HCT116 (cell line): ENCODE measurements around the gene SOX1. TPM values are rescaled to one million over a fixed set of nuclear protein-coding genes. Genes with fewer than 3 reads are reported as not detected.

Source experiments
- ATAC-seq: fragments of 200-7000 bp; cut with Tn5 transposase; 2 replicates; pipeline ENCODE4 v1.9.1; 2020; ENCODE audit warnings: mild to moderate bottlenecking, moderate library complexity
- BruUV-seq: library from RNA; stranded (reverse); fragments of 400-500 nt; replicated peaks from 2 replicates; lab custom pipeline; 2021; lab: Mats Ljungman, UMichigan
- CTCF ChIA-PET: fragments of 300-600 bp; sonication (Branson Sonifier 250); formaldehyde crosslinking; loops from one replicate; lab custom pipeline; 2021; ENCODE audit warnings: antibody characterized with exemption; lab: Charles Lee
- POLR2A ChIA-PET: fragments of 300-600, 350-600 bp; sonication (Branson Sonifier 250); formaldehyde crosslinking; loops from one replicate; lab custom pipeline; 2021; ENCODE audit warnings: antibody characterized with exemption; lab: Charles Lee
- RAD21 ChIA-PET, 2 experiments: fragments of 300-600 bp; sonication (Branson Sonifier 250); formaldehyde crosslinking; loops; one replicate each; lab custom pipeline; 2023; ENCODE audit warnings: low total read pairs in 2 of 2; ENCODE audit not compliant: uncharacterized antibody in 2 of 2, unreplicated experiment in 2 of 2, low non-redundant PET in 1 of 2; lab: Charles Lee
- DNase-seq: peaks from one replicate; pipeline ENCODE4 v3.0.0-alpha.2; 2010; ENCODE audit warnings: low read depth, low spot score
- H2AFZ ChIP-seq: fragments of 200-600 bp; shearing (Covaris generic), sonication (generic); 2 replicates; pipeline ENCODE4 v1.6.1; 2017; ENCODE audit warnings: low read depth, mixed run types, mixed read lengths, antibody characterized with exemption, low read length; ENCODE audit not compliant: poor library complexity, severe bottlenecking
- H3K27ac ChIP-seq: 2 replicates; pipeline ENCODE4 v1.5.1; 2012; ENCODE audit warnings: low read depth, low read length
- H3K27me3 ChIP-seq: fragments of 200-600 bp; sonication (generic); 2 replicates; pipeline ENCODE4 v1.6.1; 2016; ENCODE audit warnings: mixed run types, low read length, mixed read lengths; ENCODE audit not compliant: insufficient read depth
- H3K36me3 ChIP-seq, 2 experiments: fragments of 200-500 bp in 1 of 2; fragments of 200-600 bp in 1 of 2; sonication (Bioruptor generic) in 1 of 2; sonication (generic) in 1 of 2; 2 replicates each; pipeline versions ENCODE4 v1.5.1 to v1.6.1; 2014 to 2016; ENCODE audit warnings: low read length in 2 of 2, inconsistent platforms in 1 of 2, mixed read lengths in 1 of 2, mixed run types in 1 of 2; ENCODE audit not compliant: insufficient read depth in 2 of 2, control insufficient read depth in 1 of 2
- H3K4me1 ChIP-seq, 2 experiments: fragments of 200-600 bp in 1 of 2; sonication (generic) in 1 of 2; 2 replicates each; pipeline versions ENCODE4 v1.5.1 to v1.6.1; 2012 to 2017; ENCODE audit warnings: low read length in 2 of 2, inconsistent platforms in 1 of 2, mild to moderate bottlenecking in 1 of 2, mixed read lengths in 1 of 2, mixed run types in 1 of 2, moderate library complexity in 1 of 2; ENCODE audit not compliant: insufficient read depth in 2 of 2, control insufficient read depth in 1 of 2
- H3K4me2 ChIP-seq: fragments of 200-600 bp; sonication (generic); 2 replicates; pipeline ENCODE4 v1.6.1; 2017; ENCODE audit warnings: mixed run types, low read length, mixed read lengths
- H3K4me3 ChIP-seq, 2 experiments: fragments of 200-600 bp in 1 of 2; sonication (generic) in 1 of 2; replicated peaks in 1 of 2; 2 replicates each; pipeline ENCODE4 v1.5.1; 2011 to 2016; ENCODE audit warnings: low read length in 2 of 2, control low read depth in 1 of 2, low read depth in 1 of 2, mild to moderate bottlenecking in 1 of 2, mixed read lengths in 1 of 2, mixed run types in 1 of 2
- H3K79me2 ChIP-seq: fragments of 200-600 bp; sonication (generic); 2 replicates; pipeline ENCODE4 v1.6.1; 2017; ENCODE audit warnings: mild to moderate bottlenecking, mixed run types, low read length, moderate library complexity, mixed read lengths; ENCODE audit not compliant: insufficient read depth
- H3K9ac ChIP-seq: fragments of 200-600 bp; sonication (generic); 2 replicates; pipeline ENCODE4 v1.6.1; 2016; ENCODE audit warnings: low read length, mixed read lengths
- H3K9me2 ChIP-seq: fragments of 200-600 bp; sonication (generic), shearing (Covaris generic); 2 replicates; pipeline ENCODE4 v1.6.1; 2017; ENCODE audit warnings: mixed run types, mild to moderate bottlenecking, moderate library complexity; ENCODE audit not compliant: insufficient read depth
- H3K9me3 ChIP-seq, 2 experiments: fragments of 200-500 bp in 1 of 2; fragments of 200-600 bp in 1 of 2; sonication (Bioruptor generic) in 1 of 2; sonication (generic) in 1 of 2; 2 replicates each; pipeline ENCODE4 v1.6.1; 2014 to 2017; ENCODE audit warnings: low read length in 2 of 2, mixed read lengths in 2 of 2, inconsistent platforms in 1 of 2, low read depth in 1 of 2, mild to moderate bottlenecking in 1 of 2, mixed run types in 1 of 2, moderate library complexity in 1 of 2; ENCODE audit not compliant: control insufficient read depth in 1 of 2, insufficient read depth in 1 of 2
- H4K20me1 ChIP-seq: fragments of 200-600 bp; sonication (generic), shearing (Covaris generic); 2 replicates; pipeline ENCODE4 v1.6.1; 2017; ENCODE audit warnings: mixed run types, mild to moderate bottlenecking, moderate library complexity; ENCODE audit not compliant: insufficient read depth
- CEBPB ChIP-seq: IDR thresholded peaks from 2 replicates; pipeline ENCODE4 v1.6.1; 2012; ENCODE audit warnings: low read depth
- EGR1 ChIP-seq: IDR thresholded peaks from 2 replicates; pipeline ENCODE4 v1.6.1; 2012; ENCODE audit warnings: low read depth
- ELF1 ChIP-seq: IDR thresholded peaks from 2 replicates; pipeline ENCODE4 v1.6.1; 2012; ENCODE audit warnings: low read depth, borderline replicate concordance
- EZH2 ChIP-seq: fragments of 200-600 bp; sonication (generic); IDR thresholded peaks from 2 replicates; pipeline ENCODE4 v1.6.1; 2017; ENCODE audit warnings: antibody characterized with exemption, mixed run types
- EZH2phosphoT487 ChIP-seq: fragments of 200-600 bp; IDR thresholded peaks from 2 replicates; pipeline ENCODE4 v1.6.1; 2018; ENCODE audit warnings: antibody characterized with exemption, borderline replicate concordance
- FOSL1 ChIP-seq: IDR thresholded peaks from 2 replicates; pipeline ENCODE4 v1.6.1; 2012; ENCODE audit warnings: low read depth
- POLR2AphosphoS5 ChIP-seq: IDR thresholded peaks from 2 replicates; pipeline ENCODE4 v1.6.1; 2011; ENCODE audit warnings: mild to moderate bottlenecking, low read depth, low read length, moderate library complexity
- RAD21 ChIP-seq: IDR thresholded peaks from 2 replicates; pipeline ENCODE4 v1.6.1; 2012; ENCODE audit warnings: low read depth, mild to moderate bottlenecking
- REST ChIP-seq: IDR thresholded peaks from 2 replicates; pipeline ENCODE4 v1.6.1; 2012; ENCODE audit warnings: low read depth
- SIN3A ChIP-seq: IDR thresholded peaks from 2 replicates; pipeline ENCODE4 v1.6.1; 2012; ENCODE audit warnings: low read depth
- TCF7L2 ChIP-seq: IDR thresholded peaks from 2 replicates; pipeline ENCODE4 v1.7.0; 2011; ENCODE audit warnings: borderline replicate concordance, inconsistent platforms; ENCODE audit not compliant: insufficient read depth, insufficient read length; ENCODE audit errors: extremely low read depth
- ZBTB33 ChIP-seq: IDR thresholded peaks from 2 replicates; pipeline ENCODE4 v1.6.1; 2011; ENCODE audit warnings: mild to moderate bottlenecking, low read length, moderate library complexity; ENCODE audit not compliant: insufficient replicate concordance; ENCODE audit errors: extremely low read depth
- ZNF274 ChIP-seq: fragments of 200-500 bp; sonication (Bioruptor generic); IDR thresholded peaks from 2 replicates; pipeline ENCODE4 v1.6.1; 2014; ENCODE audit warnings: mild to moderate bottlenecking, low read depth, low read length, inconsistent platforms
- intact Hi-C: fragments of 100-400 bp; cut with micrococcal nuclease; formaldehyde crosslinking; loops from 2 replicates; pipeline ENCODE4 v1.10.0; 2022
- total RNA-seq: library from RNA; stranded (reverse); gene quantifications from one replicate; pipeline ENCODE4 v1.2.1, GENCODE V29; 2021; ENCODE audit not compliant: unreplicated experiment
- TF ChIP-seq, protein P1 (sequence below): IDR thresholded peaks from 2 replicates; pipeline ENCODE4 v1.6.1; 2012

The SOX1 gene
- total RNA-seq, 1 experiment from 2014 or later = not detected

DNA sequence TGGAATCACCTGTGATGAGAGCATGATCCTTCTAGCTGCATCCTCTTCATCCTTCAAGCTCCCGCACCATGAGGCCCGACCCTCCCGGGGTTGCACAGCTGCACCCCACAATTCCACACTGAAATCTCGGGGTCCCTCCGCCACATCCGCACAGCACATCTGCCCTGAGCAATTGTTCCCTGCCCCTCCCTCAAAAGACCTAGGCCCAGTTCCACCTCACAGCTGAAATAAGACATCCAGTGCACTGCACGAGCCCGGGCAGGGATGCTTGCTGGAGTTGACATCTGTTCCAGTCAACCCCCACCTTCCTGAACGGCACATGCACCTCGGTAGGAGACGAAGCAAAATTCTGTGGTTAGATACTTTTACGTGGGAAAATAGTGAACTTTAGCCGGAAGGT is 14.7 kb upstream of the SOX1 start:
- ChIA-PET POLR2A (no interaction called here), RAD21 (no interaction called here), CTCF (no interaction called here)
- Histone ChIP-seq H3K4me3 (no peak overlapping the region), H2AFZ (no peak overlapping the region), H3K27me3 (peaks cover 9% of the 10 kb centered on the region), H3K9ac (no peak overlapping the region), H3K9me3 (no peaks in the 10 kb centered on the region), H3K4me2 (no peak overlapping the region), H3K36me3 (no peaks in the 10 kb centered on the region), H3K9me2 (no peaks in the 10 kb centered on the region), H3K79me2 (no peaks in the 10 kb centered on the region), H3K27ac (no peak overlapping the region), H4K20me1 (no peaks in the 10 kb centered on the region), H3K4me1 (no peaks in the 10 kb centered on the region)
- intact Hi-C loops = no loop called here
- BruUV-seq = no TSS peak
- DNase-seq = no peak
- ATAC-seq = no peak
- TF ChIP-seq CEBPB (no peak), EGR1 (no peak), SIN3A (no peak), ZNF274 (no peak), REST (no peak), POLR2AphosphoS5 (no peak), TCF7L2 (no peak), EZH2phosphoT487 (no peak), ELF1 (no peak), EZH2 (no peak), ZBTB33 (no peak), FOSL1 (no peak), RAD21 (no peak)
- TF ChIP-seq, protein P1, sequence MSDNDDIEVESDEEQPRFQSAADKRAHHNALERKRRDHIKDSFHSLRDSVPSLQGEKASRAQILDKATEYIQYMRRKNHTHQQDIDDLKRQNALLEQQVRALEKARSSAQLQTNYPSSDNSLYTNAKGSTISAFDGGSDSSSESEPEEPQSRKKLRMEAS = no peak
